Fibroblast of pulmonary artery (primary cell): ENCODE data around the gene TDRD10.

Source experiments
- DNase-seq: peaks from one replicate; pipeline ENCODE4 v3.0.0-alpha.2; 2010; ENCODE audit warnings: low read depth
- H3K4me3 ChIP-seq: replicated peaks from 2 replicates; pipeline ENCODE4 v1.5.1; 2011; ENCODE audit warnings: low read depth, mild to moderate bottlenecking, control low read depth, low read length, moderate library complexity
- TF ChIP-seq, protein P1 (sequence below): IDR thresholded peaks from 2 replicates; pipeline ENCODE4 v1.5.1; 2011; ENCODE audit warnings: mild to moderate bottlenecking, control low read depth, low read length, inconsistent platforms; ENCODE audit errors: missing control alignments

The TDRD10 gene

DNA sequence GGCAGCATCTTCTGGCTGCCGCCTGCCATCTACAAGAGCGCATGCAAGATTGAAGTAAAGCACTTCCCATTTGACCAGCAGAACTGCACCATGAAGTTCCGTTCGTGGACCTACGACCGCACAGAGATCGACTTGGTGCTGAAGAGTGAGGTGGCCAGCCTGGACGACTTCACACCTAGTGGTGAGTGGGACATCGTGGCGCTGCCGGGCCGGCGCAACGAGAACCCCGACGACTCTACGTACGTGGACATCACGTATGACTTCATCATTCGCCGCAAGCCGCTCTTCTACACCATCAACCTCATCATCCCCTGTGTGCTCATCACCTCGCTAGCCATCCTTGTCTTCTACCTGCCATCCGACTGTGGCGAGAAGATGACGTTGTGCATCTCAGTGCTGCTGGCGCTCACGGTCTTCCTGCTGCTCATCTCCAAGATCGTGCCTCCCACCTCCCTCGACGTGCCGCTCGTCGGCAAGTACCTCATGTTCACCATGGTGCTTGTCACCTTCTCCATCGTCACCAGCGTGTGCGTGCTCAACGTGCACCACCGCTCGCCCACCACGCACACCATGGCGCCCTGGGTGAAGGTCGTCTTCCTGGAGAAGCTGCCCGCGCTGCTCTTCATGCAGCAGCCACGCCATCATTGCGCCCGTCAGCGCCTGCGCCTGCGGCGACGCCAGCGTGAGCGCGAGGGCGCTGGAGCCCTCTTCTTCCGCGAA is 69.4 kb downstream of the TDRD10 start:
- DNase-seq, result no peak
- TF ChIP-seq, protein P1, sequence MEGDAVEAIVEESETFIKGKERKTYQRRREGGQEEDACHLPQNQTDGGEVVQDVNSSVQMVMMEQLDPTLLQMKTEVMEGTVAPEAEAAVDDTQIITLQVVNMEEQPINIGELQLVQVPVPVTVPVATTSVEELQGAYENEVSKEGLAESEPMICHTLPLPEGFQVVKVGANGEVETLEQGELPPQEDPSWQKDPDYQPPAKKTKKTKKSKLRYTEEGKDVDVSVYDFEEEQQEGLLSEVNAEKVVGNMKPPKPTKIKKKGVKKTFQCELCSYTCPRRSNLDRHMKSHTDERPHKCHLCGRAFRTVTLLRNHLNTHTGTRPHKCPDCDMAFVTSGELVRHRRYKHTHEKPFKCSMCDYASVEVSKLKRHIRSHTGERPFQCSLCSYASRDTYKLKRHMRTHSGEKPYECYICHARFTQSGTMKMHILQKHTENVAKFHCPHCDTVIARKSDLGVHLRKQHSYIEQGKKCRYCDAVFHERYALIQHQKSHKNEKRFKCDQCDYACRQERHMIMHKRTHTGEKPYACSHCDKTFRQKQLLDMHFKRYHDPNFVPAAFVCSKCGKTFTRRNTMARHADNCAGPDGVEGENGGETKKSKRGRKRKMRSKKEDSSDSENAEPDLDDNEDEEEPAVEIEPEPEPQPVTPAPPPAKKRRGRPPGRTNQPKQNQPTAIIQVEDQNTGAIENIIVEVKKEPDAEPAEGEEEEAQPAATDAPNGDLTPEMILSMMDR, result no peak
- H3K4me3 ChIP-seq, result no peak overlapping the region

DNA sequence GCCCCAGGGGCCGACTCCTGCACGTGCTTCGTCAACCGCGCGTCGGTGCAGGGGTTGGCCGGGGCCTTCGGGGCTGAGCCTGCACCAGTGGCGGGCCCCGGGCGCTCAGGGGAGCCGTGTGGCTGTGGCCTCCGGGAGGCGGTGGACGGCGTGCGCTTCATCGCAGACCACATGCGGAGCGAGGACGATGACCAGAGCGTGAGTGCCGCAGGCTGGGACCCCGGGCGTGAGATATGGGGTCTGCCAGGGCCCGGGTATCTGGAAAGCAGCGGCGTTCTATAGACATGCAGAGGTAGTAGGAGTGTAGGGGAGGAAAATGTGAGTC is 69.9 kb downstream of the TDRD10 start:
- H3K4me3 ChIP-seq, result no peak overlapping the region
- TF ChIP-seq, protein P1, result no peak
- DNase-seq, result no peak

GRCh38 chr1:154572468-154573167 is 70.6 kb downstream of the TDRD10 start:
- H3K4me3 ChIP-seq, result no peak overlapping the region
- TF ChIP-seq, protein P1, result no peak
- DNase-seq, result no peak

GRCh38 chr1:154573168-154573510 is 71.1 kb downstream of the TDRD10 start:
- no peak overlapping the region for H3K4me3 ChIP-seq
- DNase-seq, result no peak
- TF ChIP-seq, protein P1, result no peak

GRCh38 chr1:154574716-154575115 is 72.7 kb downstream of the TDRD10 start:
- H3K4me3 ChIP-seq, result no peak overlapping the region
- peak; percentile 24 for DNase-seq
- TF ChIP-seq, protein P1, result no peak

DNA sequence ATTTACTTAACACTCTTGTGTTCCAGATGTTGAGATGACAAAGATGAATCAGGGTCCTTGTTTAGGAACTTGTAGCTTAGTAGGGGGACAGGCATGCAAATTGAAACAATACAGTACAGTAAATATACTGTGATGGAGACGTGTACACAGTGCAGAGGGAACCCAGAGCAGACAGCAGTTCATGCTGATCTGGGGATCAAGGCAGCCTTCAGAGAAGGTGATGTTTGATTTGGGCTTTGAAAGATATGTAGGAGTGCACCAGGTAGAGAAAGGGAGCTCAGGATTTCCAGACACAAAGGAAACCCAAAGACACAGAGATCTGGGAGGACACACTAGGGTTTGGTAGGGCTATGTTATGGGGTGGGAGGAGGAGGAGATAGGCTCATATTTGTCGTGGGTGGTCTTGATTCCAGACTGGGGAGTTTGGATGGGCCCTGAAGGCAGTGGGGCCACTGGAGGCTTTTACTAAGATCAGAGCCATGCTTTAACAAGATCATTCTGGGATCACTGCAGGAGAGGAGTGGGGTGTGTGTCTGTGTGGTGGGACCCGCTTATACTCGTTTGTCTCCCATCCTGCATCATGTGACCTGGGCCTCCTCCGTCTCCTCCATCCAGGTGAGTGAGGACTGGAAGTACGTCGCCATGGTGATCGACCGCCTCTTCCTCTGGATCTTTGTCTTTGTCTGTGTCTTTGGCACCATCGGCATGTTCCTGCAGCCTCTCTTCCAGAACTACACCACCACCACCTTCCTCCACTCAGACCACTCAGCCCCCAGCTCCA is 73.3 kb downstream of the TDRD10 start:
- H3K4me3 ChIP-seq, result no peak overlapping the region
- TF ChIP-seq, protein P1, result no peak
- DNase-seq, result no peak
